Posterior cingulate gyrus (tissue), 11 donors: ENCODE measurements around the gene SSH2.
"Not testable (repeated sequence)": the region's sequence is repeated elsewhere in the genome, so short reads cannot be mapped to it uniquely, and the experiment has no call there.

Source experiments
- DNase-seq, 10 donors: peaks; one replicate each; pipeline versions ENCODE4 v3.0.0 to v3.0.0-alpha.2; 2020 to 2021; ENCODE audit warnings: mixed read lengths in 3 of 10
- intact Hi-C: fragments of 100-400 bp; cut with DNase I; formaldehyde crosslinking; loops from one replicate; pipeline ENCODE4 v1.15.1; 2023

The SSH2 gene

GRCh38 chr17:29883497-29883896 is 46.5 kb downstream of the SSH2 start:
- DNase-seq = no peak
- intact Hi-C loops = no loop called here

GRCh38 chr17:29881256-29881655 is 48.8 kb downstream of the SSH2 start:
- DNase-seq = no peak
- intact Hi-C loops = no loop called here

- DNase-seq = no peak
- intact Hi-C loops = no loop called here
These were observed 50.0 kb downstream of the SSH2 start for GRCh38 chr17:29880031-29880430.

DNA sequence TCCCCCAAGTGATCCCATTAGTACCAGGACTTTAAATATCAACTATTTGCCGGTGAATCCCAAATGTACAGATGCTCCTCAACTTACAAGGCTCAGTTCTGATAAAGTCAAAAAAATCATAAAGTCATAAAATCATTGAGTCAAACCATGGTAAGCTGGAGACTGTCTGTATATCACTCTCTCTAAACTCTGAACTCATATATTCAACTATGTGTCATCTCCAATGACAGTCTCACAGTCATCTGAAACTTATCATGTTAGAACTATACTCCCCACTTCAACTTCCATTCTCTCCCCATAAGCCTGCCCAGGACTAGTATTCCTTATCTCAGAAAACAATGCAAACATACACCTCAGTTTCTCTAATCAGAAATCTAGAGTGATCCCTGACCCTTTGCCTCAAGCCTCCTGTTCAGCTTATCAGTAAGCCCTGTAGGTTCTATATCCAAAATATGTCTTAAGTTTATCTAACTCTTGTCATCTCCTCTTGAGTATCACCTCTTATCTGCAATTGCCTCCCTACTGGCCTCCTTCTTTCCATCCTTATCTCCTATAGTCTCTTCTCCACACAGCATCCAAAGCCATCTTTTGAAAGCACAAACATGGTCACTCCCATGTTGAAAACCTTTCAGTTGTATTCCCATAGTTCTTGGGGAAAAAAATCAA is 55.0 kb downstream of the SSH2 start:
- no peak for DNase-seq
- intact Hi-C loops = no loop called here

GRCh38 chr17:29874358-29874757 is 55.7 kb downstream of the SSH2 start:
- intact Hi-C loops, DNase-seq: not testable (repeated sequence)

- intact Hi-C loops = no loop called here
- no peak for DNase-seq
These were observed 56.6 kb downstream of the SSH2 start for GRCh38 chr17:29873476-29873875.

DNA sequence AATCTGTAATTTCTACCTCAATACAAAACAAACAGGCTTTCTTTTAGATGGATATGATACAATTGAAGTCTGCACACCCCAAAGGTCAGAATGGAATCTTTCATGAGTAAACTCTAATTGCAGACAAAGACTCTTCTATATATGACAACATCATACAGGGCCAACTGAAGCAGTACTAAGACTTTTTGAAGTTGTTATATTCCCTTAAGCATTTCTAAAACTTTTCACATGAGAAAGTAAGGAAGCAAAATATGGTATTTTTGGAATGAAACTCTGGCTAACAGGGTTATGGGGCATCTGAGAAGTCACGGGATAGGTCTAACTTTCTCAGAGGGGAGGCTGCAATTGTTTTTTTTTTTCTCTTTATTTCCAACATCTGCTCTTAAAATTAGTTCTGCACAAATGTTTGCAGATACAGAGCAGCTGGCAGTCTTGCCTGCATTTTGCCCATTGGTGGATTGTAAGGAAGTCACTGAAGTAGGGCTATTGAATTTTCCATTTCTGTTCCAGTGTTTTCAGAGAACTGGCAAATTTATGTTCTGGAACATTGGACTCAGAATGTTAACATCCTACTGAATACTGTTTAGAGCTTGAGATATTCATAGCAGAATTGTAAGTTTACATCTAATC is 59.1 kb downstream of the SSH2 start:
- intact Hi-C loops = no loop called here
- no peak for DNase-seq

GRCh38 chr17:29867643-29868181 is 62.3 kb downstream of the SSH2 start:
- intact Hi-C loops = loop anchor here (2.0 to 5.0 kb wide), 2 partner anchors 60 to 63 kb away; partner anchors contain the start of gene SSH2
- DNase-seq = no peak

- intact Hi-C loops = loop anchor here (5.0 kb wide), 1 partner anchor 60 kb away; no protein-coding TSS in a partner anchor
- no peak for DNase-seq
These were observed 63.2 kb downstream of the SSH2 start for GRCh38 chr17:29866746-29867404.

- intact Hi-C loops = loop anchor here (5.0 kb wide), 1 partner anchor 57 kb away; no protein-coding TSS in a partner anchor
- no peak for DNase-seq
These were observed 65.4 kb downstream of the SSH2 start for GRCh38 chr17:29864615-29865014.

DNA sequence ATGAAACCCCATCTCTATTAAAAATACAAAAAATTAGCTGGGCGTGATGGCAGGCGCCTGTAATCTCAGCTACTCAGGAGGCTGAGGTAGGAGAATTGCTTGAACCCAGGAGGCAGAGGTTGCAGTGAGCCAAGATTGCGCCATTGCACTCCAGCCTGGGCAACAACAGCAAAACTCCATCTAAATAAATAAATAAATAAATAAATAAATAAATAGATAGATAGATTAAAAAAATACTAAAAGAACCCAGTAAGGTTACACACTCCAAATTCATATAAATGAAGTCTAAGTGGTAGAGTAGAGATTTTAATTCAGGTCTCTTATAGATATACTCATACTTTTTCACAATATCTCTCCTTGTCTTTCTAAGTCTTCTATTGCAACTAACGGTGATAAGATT is 65.9 kb downstream of the SSH2 start:
- intact Hi-C loops = not testable (repeated sequence)

DNA sequence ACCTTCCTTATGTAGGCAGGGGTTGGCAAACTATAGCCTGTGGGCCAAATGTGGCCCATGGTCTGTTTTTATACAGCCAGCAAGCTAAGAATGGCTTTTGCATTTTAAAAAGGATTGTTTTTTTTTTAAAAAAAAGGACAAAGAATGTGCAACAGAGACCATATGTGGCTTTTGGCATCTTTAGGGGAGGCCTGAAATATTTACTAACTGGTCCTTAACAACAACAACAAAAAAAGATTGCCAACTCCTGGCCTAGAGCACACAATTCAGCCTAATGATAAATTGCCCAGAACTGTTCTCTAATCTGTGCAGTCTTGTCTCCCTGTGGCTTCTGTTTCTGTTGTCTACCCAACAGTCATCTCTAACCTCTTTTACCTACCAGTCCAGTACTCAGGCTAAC is 67.1 kb downstream of the SSH2 start:
- intact Hi-C loops = no loop called here
- DNase-seq = no peak

More for the DNA sequence above, 65.9 kb downstream of the SSH2 start:
- not testable (repeated sequence) for DNase-seq

DNA sequence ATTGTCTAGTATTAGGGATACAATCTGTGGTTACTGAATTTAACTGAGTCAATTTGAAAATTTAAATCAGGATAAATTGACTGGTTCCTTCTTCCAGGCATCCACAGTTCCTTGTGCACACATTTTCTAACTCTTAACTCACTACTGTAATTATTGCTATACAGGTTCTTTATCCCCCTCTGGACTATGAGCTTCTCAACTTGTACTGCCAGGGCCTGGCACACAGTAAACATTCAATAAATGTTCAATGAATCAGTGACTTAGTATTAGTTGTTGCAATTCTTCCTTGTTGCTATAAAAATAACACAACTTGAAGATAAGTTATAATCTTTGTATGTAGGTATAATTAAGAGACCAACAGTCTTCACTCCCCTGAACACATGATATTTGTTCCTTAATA is 67.9 kb downstream of the SSH2 start:
- intact Hi-C loops = no loop called here
- DNase-seq = no peak

GRCh38 chr17:29859445-29859844 is 70.6 kb downstream of the SSH2 start:
- DNase-seq, intact Hi-C loops: not testable (repeated sequence)

DNA sequence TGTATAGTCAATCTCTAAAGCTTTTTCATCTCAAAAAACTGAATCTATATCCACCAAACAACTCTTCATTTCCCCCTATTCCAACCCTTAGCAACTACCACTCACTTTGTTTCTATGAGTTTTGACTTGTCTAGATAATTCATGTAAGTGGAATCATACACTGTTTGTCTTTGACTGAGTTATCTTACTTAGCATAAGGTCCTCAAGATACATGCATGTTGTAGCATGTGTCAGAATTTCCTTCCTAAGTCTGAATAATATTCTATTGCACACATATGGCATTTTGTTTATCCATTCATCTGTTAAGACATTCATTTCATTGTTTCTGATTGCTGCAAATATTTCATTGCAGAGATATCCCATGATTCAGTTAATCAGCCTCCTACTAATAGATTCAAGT is 72.2 kb downstream of the SSH2 start:
- intact Hi-C loops = no loop called here
- no peak for DNase-seq

DNA sequence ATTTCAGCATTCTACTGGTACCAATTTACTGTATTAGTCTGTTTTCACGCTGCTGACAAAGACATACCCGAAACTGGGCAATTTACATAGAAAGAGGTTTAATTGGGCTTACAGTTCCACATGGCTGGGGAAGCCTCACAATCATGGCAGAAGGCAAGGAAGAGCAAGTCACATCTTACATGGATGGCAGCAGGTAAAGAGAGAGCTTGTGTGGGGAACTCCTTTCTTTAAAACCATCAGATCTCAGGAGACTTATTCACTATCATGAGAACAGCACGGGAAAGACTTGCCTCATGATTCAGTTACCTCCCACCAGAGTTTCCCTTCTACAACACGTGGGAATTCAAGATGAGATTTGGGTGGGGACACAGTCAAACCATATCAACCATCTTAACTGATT is 72.9 kb downstream of the SSH2 start:
- DNase-seq, intact Hi-C loops: not testable (repeated sequence)

DNA sequence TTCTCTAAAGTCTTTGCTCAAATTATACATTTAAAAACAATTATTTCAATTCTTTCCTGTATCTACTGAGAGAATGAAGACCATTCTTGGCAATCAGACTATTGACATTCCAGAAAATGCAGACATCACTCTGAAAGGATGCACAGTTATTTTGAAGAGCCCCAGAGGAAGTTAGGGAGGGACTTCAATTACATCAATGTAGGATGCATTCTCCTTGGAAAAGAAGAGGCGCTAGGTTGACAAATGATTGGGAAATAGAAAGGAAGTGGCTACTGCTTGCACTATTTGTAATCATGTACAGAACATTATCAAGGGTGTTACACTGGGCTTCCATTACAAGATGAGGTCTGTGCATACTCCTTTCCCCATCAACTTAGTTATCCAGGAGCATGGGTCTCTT is 74.3 kb downstream of the SSH2 start:
- intact Hi-C loops = no loop called here
- DNase-seq = no peak

DNA sequence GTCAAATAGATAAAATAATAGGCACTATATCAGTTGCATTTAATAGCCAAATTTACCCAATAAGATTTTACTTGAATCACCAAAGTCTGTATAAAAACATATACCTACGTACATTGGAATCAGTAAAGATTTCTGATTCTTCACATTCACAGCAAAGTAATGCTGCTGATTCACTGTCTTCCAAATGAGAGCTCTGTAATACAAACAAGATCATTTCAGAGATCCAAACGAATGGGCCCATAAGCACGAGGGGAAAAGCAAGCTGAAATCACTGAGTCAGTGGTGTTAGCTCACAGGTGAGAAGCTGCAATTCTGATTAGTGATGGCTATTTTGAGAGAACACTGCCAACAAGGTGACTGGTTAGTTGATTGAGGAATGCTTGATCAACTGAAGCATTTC is 81.3 kb downstream of the SSH2 start:
- intact Hi-C loops = no loop called here
- DNase-seq = no peak

DNA sequence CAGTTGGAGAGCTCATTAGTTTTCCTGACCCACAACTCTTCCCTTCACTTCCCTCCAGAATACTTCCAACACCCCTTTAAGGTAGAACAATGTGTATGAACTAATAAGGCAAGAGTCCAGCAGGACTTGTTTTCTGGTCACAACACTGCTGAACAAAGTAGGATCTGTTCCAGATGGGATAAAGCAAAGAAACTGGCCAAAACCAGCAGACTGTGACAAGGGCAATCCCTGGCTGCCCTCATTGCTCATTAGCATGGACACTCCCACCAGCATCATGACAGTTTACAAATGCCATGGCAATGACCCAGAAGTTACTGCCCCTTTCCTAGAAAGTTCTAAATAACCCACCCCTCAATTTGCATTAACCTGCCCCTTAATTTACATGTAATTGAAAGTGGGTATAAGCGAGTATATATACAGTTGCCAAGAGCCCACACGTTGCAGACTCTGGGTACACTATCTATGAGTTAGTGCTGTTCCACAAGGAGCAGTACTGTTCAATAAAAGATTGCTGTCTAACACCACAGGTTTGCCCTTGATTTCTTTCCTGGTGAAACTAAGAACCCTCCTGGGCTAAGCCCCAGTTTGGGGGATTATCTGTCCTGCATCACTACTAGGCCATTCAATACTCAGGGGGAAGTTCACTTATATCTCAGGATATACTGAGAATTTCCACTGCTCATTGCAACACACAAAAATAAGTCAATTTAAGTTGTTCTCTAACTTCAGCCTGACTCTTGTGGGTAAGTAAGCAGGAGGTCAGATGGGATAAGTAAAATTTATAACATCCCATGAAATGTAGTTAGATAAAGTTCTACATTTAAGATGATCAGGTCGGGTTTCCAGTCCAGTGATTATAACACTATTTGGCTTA is 82.3 kb downstream of the SSH2 start:
- no peak for DNase-seq
- intact Hi-C loops = no loop called here

- intact Hi-C loops = no loop called here
- DNase-seq = no peak
These were observed 82.9 kb downstream of the SSH2 start for GRCh38 chr17:29847118-29847517.
